Measurements from ENCODE around the gene ZNF770.

GRCh38 chr15:35023804-35024203 lies 35.7 kb upstream of the ZNF770 start:
- TF ChIP-seq MAFK (IDR thresholded peaks at IDR 0.05; ENCODE audit: partially characterized antibody) (no peak), CTCF (IDR thresholded peaks at IDR 0.05) (no peak), PBX3 (IDR thresholded peaks at IDR 0.05) (no peak), EP300 (IDR thresholded peaks at IDR 0.05) (no peak), REST (IDR thresholded peaks at IDR 0.05) (no peak), ESRRA (IDR thresholded peaks at IDR 0.05; ENCODE audit: borderline replicate concordance, low read length) (no peak), POLR2A (IDR thresholded peaks at IDR 0.05; ENCODE audit: low read length) (no peak)
